ENCODE data around the gene POPDC2. TPM values are rescaled to one million over a fixed set of nuclear protein-coding genes. Genes with fewer than 3 reads are reported as not detected.

POPDC2 gene
- 1 to 10 TPM in 1 of 2 donors, not detected in 1; 1.4 TPM for total RNA-seq

DNA sequence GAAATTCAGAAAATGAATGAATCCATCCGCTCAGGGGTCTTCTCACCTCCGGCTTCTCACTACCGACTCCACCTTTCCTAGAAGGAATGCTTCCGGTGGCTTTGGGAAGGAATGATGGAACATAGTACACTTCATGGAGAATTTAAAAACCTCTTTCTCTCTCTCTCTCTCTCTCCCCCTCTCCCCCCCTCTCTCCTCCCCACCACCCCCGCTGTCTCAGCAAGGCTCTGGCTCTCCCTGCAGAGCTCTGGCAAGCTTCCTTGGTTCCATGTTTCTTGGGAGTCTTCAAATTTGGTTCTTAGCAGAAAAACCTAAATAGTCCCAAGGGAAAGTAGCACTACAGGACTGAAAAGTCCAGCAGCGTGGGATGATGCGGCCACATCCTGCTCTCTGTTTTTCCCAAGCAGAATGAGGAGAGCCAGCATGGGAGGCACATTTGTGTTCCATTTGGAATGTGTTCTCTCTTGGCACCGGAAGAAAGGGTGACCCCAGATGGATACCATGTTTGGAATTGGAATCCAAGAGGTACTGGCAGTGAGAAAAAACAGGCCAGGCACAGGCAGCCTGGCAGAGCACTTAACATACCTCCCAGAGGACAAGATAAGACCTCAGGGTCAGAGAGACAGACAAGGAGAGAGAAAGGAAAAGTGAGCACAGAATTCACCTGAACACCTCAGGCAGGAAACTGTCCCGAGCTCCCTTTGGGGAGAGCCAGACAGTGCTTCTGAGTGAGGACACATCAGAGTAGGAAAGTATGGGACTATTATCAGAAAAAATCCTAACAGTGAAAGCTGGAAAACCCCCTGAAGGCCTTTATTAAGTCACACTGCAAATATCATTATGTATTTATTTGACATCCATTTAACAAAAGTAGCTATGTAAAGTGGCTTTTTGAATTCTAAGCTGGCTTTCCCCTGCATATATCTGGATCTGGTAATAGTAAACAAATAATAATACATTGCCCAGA, at the start of gene POPDC2:
Gene POPDC2, minus strand, starts transcription at position 116 of the 967 bp plus-strand sequence. CDS start 166 bp downstream, outside the sequence.

GRCh38 chr3:119702530-119703527, 42.4 kb upstream of the POPDC2 start, which contains the start of gene CFAP91:
TSS of gene CFAP91 (plus strand) at chr3:119703022. CDS start at chr3:119703099, 77 bp downstream.

GRCh38 chr3:119676771-119677640, 16.6 kb upstream of the POPDC2 start, which contains the start of gene COX17:
TSS of gene COX17 (minus strand) at chr3:119677406. CDS start at chr3:119677310, 96 bp downstream.

DNA sequence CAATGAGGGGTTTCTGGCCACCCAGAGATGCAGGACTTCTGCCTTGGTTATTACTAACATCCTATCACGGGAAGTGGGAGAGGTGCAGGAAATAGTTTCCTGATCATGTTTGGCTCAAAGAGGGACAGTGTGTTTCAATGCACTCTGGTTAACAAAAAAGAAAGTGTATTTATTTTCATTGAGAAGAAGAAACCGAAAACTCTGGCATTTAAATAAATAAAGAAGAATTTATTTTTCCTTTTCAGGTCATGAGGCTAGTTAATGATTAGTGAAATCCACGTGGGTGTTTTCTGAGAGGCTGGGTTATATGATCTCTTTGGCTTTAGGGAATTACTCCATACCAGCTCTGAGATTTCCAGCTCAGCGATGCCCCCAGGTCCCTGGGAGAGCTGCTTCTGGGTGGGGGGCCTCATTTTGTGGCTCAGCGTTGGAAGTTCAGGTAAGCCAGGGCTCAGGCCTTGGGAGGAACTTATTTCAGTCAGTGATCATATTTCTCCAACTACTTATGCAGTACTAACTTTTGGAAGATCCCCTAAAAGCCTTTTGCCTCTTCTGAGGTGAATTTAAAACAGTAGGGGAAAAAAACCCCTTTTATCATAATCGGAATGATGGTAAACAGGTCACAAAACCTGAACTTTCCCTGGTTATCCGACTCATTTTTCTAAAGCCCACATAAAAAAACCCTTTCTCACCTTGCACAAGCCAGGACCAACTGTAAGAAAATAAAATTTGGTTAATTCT, 62.7 kb downstream of the POPDC2 start, which contains the start of gene PLA1A:
Gene PLA1A, plus strand, starts transcription at position 338 of the 741 bp plus-strand sequence. Its CDS starts 29 bp downstream, at position 367.

Other genes starting within 250 kb of the POPDC2 start
- gene TMEM39A, start 197.0 kb downstream of the POPDC2 start, total RNA-seq = 10 to 100 TPM; 25.1 to 32.0 TPM
- gene POGLUT1, start 191.6 kb downstream of the POPDC2 start, total RNA-seq = 10 to 100 TPM; 15.1 to 16.3 TPM
- 10 to 100 TPM; 76.7 to 89.2 TPM for gene TIMMDC1, start 162.0 kb downstream of the POPDC2 start, total RNA-seq
- gene CD80, start 101.0 kb downstream of the POPDC2 start, total RNA-seq = not detected
- gene ADPRH, start 81.1 kb downstream of the POPDC2 start, total RNA-seq = 1 to 10 TPM; 7.9 to 9.7 TPM
- gene PLA1A, start 62.7 kb downstream of the POPDC2 start, total RNA-seq = 10 to 100 TPM; 10.7 to 65.6 TPM
- 10 to 100 TPM; 23.1 to 32.0 TPM for gene COX17, start 16.8 kb upstream of the POPDC2 start, total RNA-seq
- 1 to 10 TPM in 1 of 2 donors, under 1 TPM in 1; 0.69 to 2.0 TPM for gene CFAP91, start 42.4 kb upstream of the POPDC2 start, total RNA-seq
- gene NR1I2, start 121.5 kb upstream of the POPDC2 start, total RNA-seq = under 1 TPM in 1 of 2 donors, not detected in 1; under 0.01 TPM

Measured in melanocyte of skin (primary cell).